HT1080 (cell line): ENCODE results near the gene ZKSCAN7. TPM values are rescaled to one million over a fixed set of nuclear protein-coding genes. Genes with fewer than 3 reads are reported as not detected.
A peak's percentile ranks its signal among the peaks of the same experiment; 100 is the strongest.
"Not testable (repeated sequence)": the region's sequence is repeated elsewhere in the genome, so short reads cannot be mapped to it uniquely, and the experiment has no call there.

ENCODE experiments used
- DNase-seq: peaks from one replicate; pipeline ENCODE4 v3.0.0-alpha.2; 2015; ENCODE audit warnings: low read depth
- polyA plus RNA-seq, 2 experiments: library from polyadenylated mRNA; depleted of rRNA; stranded (reverse); fragments of >200 nt; gene quantifications; 2 replicates each; pipeline ENCODE4 v1.2.3, GENCODE V29; 2015
- total RNA-seq: library from RNA; depleted of rRNA; stranded (reverse); fragments of >200 nt; shearing (Covaris generic); gene quantifications from 2 replicates; pipeline ENCODE4 v1.2.3, GENCODE V29; 2014; rRNA removed

The ZKSCAN7 gene
- total RNA-seq: 0.10 and 0.33 TPM in 2 replicates
- polyA plus RNA-seq (2015; cell fraction: cytosol; rRNA removed): 0.09 TPM in 2 replicates
- polyA plus RNA-seq (2015; cell fraction: nucleus; rRNA removed): 0.19 and 0.23 TPM in 2 replicates

- no peak for DNase-seq
Measured at GRCh38 chr3:44554626-44555592, at the start of gene ZKSCAN7. Gene ZKSCAN7, plus strand, starts transcription at chr3:44555193. Its CDS starts 1,855 bp downstream, at chr3:44557048.

- DNase-seq: no peak
Measured at GRCh38 chr3:44506556-44506955, 48.4 kb upstream of the ZKSCAN7 start.

- no peak for DNase-seq
Measured at GRCh38 chr3:44506961-44507360, 48.0 kb upstream of the ZKSCAN7 start.

GRCh38 chr3:44509393-44509921, 45.5 kb upstream of the ZKSCAN7 start:
- peak; percentile 11 for DNase-seq

GRCh38 chr3:44510000-44510368, 45.0 kb upstream of the ZKSCAN7 start:
- DNase-seq: no peak

- DNase-seq: no peak
Measured at GRCh38 chr3:44511238-44511566, 43.8 kb upstream of the ZKSCAN7 start.

GRCh38 chr3:44513513-44513912, 41.5 kb upstream of the ZKSCAN7 start:
- DNase-seq: no peak

- no peak for DNase-seq
Measured at GRCh38 chr3:44516230-44516629, 38.8 kb upstream of the ZKSCAN7 start.

GRCh38 chr3:44518782-44519156, 36.2 kb upstream of the ZKSCAN7 start:
- no peak for DNase-seq

GRCh38 chr3:44521721-44522120, 33.3 kb upstream of the ZKSCAN7 start:
- DNase-seq: no peak

GRCh38 chr3:44522494-44522933, 32.5 kb upstream of the ZKSCAN7 start:
- DNase-seq: no peak

GRCh38 chr3:44525060-44525459, 29.9 kb upstream of the ZKSCAN7 start:
- no peak for DNase-seq

GRCh38 chr3:44529927-44530326, 25.1 kb upstream of the ZKSCAN7 start:
- peak; percentile 4 for DNase-seq

GRCh38 chr3:44530911-44531310, 24.1 kb upstream of the ZKSCAN7 start:
- DNase-seq: no peak

GRCh38 chr3:44534659-44535058, 20.3 kb upstream of the ZKSCAN7 start:
- not testable (repeated sequence) for DNase-seq

GRCh38 chr3:44535364-44535763, 19.6 kb upstream of the ZKSCAN7 start:
- no peak for DNase-seq

GRCh38 chr3:44544811-44545210, 10.2 kb upstream of the ZKSCAN7 start:
- not testable (repeated sequence) for DNase-seq

- no peak for DNase-seq
Measured at GRCh38 chr3:44555723-44556122, 730 bp downstream of the ZKSCAN7 start.

GRCh38 chr3:44557074-44557473, 2.1 kb downstream of the ZKSCAN7 start:
- DNase-seq: no peak

- DNase-seq: no peak
Measured at GRCh38 chr3:44561076-44561475, 6.1 kb downstream of the ZKSCAN7 start.

GRCh38 chr3:44562147-44562546, 7.2 kb downstream of the ZKSCAN7 start:
- no peak for DNase-seq

- no peak for DNase-seq
Measured at GRCh38 chr3:44568561-44568960, 13.6 kb downstream of the ZKSCAN7 start.

GRCh38 chr3:44571024-44571423, 16.0 kb downstream of the ZKSCAN7 start:
- DNase-seq: no peak
